DMS53 treated with DMSO at 0.1 percent for 48 hours (cell line): ENCODE results near the gene BAZ1B.
"Not testable (repeated sequence)": the region's sequence is repeated elsewhere in the genome, so short reads cannot be mapped to it uniquely, and the experiment has no call there.

Experiments used
- DNase-seq: peaks from one replicate; lab custom pipeline; 2025; ENCODE audit not compliant: unreplicated experiment; lab: John Stamatoyannopoulos, UW

The BAZ1B gene

DNA sequence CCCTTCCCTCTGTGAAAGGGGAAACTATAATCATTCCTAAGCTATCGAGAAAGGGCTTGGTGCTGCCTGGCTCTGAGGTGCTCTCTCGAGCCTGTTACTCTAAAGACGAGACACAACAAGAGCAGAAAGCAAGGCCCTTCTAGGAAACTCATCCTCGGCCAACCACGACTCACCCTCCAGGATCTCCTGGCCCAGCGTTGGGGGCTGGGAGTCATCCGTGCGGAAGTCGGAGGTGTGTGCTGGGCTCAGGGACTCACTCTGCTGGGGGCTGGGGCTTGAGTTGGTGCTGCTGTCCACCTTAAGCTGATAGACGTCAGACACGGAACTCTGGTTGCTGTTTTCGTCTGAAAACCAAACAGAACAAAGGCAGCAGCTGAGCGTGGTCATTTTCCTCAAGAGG, 17.6 kb upstream of the BAZ1B start:
- DNase-seq, result no peak

DNA sequence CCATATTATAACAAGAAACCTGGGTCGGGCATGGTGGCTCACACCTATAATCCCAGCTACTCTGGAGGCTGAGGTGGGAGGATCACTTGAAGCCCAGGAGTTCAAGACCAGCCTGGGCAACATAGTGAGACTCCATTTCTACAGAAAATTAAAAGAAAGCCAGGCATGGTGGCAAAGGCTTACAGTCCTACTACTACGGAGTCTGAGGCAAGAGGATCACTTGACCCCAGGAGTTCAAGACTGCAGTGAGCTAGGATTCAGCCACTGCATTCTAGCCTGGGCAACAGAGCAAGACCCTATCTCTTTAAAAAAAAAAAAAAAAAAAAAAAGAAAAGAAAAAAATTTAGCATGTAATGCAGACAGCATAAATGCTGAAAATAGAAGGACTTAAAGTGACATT, 16.4 kb upstream of the BAZ1B start:
- DNase-seq, result not testable (repeated sequence)

DNA sequence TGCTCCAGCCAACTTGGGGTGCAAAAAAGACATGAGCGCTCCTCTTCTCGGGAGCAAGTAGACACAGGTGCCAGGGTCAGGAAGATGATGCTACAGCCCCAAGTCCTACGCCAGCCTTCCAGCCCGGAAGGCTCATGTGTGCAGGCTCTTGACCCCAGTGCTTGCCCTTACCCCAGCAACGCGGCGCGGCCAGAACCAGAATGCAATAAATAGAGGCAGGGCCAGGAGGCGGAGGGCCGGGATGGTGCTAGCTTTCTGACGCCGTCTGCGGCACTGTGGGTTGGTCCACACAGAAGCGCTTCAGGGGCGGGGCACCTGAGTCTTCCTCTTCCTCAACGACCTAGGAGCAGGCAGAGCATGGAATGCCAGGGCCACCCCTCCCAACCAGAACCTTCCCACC, 15.0 kb upstream of the BAZ1B start:
- no peak for DNase-seq

DNA sequence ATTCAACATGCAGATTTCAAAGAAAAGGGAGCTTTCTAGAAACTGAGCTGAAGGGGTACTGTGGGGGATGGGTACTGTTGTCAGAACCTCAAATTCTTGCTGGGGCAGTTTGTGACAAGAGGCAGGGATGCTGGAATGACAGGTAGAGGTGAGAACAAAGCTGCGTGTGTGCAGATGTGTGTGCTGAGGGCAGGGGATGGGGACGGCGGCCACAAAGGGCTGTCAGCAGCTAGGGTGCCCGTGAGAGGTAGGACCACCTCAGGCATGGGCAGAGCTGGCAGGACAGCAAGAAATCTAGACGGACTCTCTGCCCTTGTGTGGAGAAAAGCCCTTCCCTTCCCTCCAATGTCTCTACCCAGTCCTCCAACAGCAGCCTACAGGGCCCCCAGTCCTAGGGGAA, 14.4 kb upstream of the BAZ1B start:
- DNase-seq, result no peak

DNA sequence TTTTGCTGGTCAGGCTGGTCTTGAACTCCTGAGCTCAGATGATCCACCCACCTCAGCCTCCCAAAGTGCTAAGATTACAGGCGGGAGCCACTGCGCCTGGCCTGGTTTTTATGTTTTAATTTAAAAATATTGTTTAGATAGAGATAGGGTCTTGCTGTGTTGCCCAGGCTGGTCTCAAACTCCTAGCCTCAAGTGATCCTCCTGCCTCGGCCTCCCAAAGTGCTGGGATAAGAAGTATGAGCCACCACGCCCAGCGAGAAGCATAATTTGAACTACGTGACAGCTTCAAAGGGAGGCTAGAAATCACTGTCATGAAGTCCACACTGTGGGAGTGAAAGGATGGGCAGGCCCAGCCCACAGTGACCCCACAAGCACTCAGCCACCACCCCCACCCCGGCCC, 13.8 kb upstream of the BAZ1B start:
- DNase-seq, result not testable (repeated sequence)

DNA sequence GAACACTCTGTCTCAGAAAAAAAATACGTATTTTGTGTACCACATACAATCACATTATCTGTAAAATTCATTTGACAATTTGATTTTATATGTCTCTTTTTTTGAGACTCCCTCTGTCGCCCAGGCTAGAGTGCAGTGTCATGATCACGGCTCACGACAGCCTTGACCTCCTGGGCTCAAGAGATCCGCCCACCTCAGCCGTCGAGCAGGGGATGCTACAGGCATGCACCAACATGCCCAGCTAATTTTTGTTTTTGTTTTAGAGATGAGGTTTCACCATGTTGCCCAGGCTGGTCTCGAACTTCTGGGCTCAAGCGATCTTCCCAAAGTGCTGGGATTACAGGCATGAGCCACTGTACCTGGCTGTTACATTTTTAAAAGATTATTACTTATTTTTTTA, 11.6 kb upstream of the BAZ1B start:
- DNase-seq, result no peak

DNA sequence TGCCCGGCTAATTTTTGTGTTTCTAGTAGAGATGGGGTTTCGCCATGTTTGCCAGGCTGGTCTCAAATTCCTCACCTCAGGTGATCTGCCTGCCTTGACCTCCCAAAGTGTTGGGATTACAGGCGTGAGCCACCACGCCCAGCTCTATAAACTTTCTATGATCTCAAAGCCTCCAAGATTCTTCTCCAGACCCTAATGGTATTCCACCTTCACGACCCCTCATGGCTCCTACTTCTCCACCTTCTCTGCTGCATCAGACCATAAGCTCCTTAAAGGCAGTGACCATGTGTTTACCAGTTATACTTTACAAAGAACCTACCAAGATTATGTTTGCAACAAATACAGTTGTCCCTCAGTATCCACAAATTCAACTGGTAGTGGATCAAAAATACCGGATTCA, 10.1 kb upstream of the BAZ1B start:
- no peak for DNase-seq

DNA sequence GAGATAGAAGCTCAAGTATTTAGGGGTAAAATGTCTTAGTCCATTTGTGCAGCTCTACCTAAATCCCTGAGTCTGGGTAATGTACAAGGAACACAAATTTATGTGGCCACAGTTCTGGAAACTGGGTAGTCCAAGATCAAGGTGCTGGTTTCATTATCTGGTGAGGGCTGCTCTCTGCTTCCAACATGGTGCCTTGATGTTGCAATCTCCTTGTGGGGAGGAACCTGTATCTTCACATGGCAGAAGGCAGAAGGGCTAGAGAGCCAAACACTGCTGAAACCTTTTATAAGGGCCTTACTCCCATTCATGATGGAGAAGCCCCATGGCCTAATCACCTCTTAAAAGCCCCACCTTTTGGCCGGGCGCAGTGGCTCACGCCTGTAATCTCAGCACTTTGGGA, 8.7 kb upstream of the BAZ1B start:
- no peak for DNase-seq

DNA sequence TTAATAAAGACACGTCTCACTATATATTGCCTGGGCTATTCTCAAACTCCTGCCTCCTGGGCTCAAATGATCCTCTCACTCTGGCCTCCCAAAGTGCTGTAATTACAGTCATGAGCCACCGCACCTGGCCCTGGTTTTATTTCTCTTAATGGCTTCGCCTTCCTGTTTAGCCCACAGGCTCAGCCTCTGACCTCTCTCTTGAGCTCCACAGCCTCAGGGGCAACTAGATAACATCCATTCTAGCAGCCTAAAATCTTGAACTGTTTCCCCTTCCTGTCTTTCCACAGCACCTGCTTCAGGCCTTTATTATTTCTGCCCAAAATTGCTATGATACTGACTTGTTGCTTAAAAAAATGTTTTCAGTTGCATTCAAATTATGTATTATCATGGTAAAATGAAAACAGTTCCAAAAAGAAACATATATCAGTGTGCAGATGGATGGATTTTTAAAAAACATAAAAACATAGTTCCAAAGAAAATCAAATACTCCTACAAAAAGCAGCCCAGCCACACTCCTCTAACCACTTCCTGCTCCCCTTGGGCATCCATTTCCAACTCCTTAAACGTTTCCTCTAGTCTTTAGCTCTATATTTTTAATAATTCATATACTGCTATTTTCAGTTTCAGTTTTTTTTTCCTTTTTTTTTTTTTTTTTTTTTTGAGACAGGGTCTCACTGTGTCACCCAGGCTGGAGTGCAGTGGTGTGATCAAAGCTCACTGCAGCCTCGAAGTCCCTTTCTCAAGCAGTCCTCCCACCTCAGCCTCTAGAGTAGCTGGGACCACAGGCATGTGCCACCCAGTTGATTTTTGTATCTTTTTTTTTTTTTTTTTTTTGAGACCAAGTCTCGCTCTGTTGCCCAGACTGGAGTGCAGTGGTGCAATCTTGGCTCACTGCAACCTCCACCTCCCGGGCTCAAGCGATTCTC, 5.1 kb upstream of the BAZ1B start:
- DNase-seq, result peak; percentile 8

DNA sequence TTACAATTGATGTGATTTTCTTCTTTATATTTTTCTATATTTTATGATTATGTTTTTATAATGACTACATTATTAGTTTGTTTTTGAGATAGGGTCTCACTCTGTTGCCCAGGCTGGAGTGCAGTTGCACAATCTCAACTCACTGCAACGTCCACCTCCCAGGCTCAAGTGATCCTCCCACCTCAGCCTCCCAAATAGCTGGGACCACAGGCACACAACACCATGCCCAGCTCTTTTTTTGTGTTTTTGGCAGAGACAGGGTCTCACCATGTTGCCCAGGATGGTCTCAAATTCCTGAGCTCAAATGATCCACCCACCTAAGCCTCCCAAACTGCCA, 4.0 kb upstream of the BAZ1B start:
- DNase-seq, result not testable (repeated sequence)

DNA sequence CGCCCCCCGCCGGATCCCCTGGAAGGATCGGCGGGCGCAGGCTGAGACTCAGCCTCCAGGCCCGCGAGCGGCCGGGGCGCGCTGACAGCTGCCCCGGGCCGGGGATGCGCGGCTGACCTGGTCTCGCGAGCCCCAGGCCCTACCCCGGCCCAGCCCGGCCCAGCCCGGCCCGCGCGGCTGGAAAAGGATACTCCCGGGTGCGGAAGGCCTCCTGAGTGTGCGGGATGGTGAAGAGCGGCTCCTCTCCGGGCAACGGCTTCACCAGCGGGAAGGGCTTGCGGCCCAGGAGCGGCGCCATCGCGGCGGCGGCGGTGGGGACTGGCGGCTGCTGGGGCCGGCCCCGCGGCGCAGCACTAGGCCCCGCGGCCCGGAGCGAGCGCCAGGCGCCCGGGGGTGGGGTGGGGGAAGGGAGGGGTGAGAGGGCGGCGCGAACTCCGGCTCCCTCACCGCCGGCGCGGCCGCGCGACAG, 423 bp downstream of the BAZ1B start:
- peak; percentile 48 for DNase-seq

DNA sequence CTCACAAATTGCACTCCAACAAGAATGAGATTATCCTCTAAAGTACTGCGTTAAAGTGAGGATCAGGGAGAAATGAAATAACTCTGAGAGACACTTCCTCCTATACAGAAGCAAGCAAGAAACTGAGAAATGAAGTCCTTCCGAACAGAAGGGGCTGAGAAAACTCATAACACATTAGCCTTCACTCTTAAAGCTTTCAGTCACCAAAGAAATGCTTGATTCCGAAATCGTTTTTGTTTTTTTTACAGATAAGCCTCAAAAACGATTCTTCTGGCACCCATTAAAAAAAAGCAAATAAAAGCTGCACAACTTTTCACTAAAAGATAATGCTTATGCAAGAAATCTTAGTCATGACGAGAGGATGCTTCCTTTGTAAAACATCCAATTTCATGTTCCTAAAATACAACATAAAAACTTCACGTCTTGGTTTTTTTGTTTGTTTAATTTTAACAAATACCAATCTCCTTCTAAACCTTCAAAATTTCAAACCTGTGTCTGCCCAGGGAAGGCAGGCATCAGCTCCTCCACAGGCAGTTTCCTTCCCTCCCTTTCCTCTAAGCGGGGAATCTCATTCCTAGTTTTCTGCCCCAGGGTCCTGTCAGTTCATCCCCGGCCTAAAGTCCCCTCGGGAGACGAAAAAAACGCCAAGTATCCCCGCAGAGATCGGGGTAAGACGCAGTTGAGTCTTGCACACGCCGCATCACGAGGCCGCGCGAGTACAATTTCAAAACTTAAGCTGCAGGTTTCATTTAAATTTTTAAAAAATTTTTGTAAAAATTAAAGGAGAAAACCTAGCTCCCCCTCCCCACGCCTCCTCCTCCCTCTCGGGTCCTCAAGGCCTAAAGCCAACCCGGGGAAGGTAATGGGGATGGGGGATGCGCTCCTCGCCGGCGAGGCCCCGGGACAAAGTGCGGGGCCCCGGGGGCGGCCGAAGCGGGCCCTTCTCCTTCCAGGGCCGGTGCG, 1.1 kb downstream of the BAZ1B start:
- DNase-seq, result peak; percentile 17

DNA sequence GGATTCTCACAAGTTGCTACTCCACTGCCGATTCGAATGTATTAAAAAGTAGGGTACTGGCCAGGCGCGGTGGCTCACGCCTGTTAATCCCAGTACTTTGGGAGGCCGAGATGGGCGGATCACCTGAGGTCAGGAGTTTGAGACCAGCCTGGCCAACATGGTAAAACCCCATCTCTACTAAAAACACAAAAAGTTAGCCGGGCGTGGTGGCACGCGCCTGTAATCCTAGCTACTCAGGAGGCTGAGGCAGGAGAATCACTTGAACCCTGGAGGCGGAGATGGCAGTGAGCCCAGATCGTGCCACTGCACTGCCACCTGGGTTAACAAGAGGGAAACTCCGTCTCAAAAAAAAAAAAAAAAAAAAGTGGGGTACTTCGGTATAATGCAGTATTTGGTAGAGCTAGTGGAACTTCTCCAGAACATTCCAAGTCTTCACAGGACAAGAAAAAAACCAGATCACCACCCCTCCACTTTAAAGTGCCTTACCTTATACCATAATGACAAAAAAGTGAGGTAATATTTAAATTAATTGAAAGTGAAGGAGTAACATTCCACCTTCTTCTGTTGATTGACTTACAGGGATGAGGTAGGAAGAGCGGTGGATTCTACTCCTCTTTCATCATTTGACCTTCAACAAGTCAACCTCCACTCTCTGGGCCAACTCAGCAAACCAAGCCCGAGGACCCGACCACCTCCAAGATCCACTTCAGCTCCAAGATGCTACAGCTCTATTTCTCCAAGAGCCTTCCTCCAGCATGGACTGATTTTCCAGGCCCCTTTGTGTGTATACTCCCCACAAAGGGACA, 2.0 kb downstream of the BAZ1B start:
- DNase-seq, result no peak

DNA sequence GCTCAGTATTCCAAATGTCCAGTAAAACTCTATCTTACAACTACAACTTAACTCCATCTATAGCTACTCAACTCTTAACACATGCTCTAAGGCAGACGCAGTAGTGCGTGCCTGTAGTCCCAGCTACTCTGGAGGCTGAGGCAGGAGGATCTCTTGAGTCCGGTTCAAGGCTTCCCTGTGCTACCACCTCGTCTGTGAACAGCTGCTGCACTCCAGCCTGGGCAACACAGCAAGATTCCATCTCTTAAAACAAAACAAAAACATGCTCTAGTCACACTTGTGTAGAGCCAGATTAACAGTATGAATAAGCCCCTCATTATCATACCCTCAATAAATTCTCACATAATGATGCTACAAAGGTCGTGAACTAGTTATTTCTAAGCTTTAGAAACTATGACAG, 3.6 kb downstream of the BAZ1B start:
- DNase-seq, result no peak

DNA sequence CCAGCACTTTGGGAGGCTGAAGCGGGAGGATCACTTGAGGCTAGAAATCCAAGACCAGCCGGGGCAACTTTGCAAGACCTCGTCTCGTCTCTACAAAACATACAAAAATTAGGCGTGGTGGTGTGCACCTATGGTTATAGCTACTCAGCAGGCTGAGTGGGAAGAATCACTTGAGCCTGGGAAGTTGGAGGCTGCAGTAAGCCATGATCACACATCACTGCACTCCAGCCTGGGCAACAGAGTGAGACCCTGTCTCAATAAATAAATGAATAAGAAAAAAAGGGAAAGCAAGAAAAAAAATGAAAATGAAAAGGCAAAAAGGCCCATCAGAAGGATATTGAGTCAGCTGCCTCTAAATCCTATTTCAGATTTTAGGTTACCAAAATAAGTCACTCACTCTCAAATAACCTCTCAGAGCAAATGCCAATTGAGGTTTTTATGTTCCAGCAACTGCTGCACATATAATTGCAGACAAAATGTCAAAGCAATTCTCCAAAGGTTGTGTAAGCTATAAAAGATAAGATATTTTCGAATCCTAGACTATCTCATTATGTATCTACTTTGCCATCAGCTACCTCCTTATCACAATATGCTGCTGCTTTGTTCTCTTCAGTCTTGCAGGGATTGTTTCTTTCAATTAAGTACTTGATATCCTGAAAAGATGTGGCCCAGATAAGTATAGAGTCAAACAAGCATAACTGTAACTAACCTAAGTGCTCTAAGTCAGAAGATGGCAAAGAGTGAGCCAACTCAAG, 4.7 kb downstream of the BAZ1B start:
- no peak for DNase-seq

DNA sequence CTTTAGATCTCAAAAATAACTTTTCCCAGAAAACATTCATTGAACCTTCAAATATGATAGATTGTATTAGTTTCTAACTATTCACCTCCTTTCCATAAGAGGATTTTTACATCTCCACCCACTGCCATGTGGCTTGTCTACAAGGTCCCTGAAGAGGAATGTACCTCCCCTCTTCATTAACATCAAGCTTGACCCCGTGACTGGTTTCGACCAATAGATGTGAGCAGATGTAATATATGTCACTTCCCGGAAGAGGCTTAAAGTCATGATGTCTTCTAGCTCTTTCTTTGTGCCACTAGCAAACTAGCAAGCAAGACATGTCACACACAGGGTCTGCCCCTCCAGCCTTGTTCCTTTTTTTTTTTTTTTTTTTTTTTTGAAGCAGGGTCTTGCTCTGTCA, 6.9 kb downstream of the BAZ1B start:
- DNase-seq, result no peak

DNA sequence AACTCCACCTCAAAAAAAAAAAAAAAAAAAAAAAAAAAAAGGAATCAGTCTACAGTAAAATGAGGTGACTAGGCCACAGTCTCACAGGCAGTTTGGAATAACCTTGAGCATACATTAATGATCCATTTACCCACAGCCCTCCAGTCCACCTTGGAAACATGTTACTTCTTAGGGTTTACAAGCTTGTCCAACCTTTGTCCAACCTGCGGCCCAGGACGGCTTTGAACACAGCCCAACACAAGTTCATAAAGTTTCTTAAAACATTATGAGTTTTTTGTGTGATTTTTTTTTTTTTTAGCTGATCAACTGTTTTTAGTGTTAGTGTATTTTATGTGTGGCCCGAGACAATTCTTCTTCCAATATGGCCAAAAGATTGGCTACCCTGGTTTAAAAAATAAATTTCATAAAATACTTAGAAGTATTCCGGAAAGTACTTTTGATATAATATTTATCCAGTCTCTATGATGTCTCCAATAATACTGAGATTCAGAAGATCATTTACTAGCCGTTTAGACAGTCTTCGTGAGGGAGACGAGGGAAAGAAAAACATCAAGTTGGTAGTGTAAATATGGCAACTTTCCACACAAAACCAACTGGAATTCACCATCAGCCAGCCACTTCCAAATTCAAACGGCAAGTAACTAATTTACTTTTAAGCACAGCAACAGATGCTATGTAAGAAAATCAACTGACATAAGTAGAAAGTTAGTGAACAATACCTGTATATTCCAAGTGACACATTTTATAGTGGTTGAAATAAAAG, 9.9 kb downstream of the BAZ1B start:
- DNase-seq, result no peak

DNA sequence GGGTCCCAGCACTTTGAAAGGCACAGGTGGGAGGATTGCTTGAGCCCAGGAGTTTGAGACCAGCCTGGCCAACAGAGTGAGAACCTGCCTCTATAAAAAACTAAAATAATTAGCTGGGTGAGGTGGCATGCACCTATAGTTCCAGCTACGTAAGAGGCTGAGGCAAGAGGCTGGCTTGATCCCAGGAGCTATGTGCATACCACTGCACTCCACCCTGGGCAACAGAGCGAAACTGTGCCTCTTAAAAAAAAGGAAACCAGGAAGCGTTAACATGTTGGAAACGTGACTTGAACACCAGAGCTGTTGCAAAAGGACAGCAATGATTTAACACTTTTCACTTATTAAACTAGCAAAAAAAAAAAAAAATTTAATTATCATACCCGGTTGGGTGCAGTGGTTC, 12.6 kb downstream of the BAZ1B start:
- DNase-seq, result no peak

DNA sequence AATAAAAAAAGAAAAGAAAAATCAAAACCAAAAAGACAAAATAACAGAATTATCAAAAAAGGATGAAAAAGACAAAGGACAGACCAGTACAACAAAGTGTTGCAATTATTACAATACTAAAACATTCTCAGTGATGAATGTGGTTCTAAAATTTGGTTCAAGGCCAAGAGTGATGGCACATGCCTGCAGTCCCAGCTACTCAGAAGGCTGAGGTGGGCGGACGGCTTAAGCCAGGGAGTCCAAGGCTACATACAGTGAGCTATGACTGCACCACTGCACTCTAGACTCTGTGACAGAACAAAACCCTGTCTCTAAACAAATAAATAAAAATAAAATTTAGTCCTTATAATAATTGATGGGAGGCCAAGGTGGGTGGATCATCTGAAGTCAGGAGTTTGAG, 14.5 kb downstream of the BAZ1B start:
- no peak for DNase-seq

DNA sequence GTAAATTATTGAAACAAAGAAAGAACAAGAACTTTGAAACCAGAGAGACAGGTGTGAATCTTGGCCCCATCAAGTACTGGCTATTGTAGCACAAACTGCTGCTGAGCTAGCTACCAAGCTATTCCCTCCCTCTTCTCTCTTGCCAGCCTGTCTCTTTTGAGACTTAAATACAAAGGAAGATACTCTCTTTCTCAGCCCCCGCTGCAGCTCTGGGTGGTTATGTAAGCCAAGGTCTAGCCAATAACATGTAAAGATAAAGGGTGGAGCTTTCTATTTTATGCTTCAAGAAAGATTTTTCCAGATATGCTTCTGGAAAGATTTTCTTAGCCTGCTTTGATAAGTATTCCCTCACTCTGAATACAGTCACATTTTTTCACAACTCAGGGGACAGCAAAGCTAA, 17.2 kb downstream of the BAZ1B start:
- DNase-seq, result no peak
